DOHH2 (cell line): ENCODE measurements around the gene AFAP1.

Source experiments
- H3F3A ChIP-seq: fragments of 200-600 bp; sonication (generic), shearing (Covaris generic); 2 replicates; pipeline ENCODE4 v1.6.0; 2016; ENCODE audit warnings: antibody characterized with exemption, mild to moderate bottlenecking; ENCODE audit not compliant: control insufficient read depth, insufficient read depth
- H3K27ac ChIP-seq: fragments of 200-600 bp; sonication (generic); 2 replicates; pipeline ENCODE4 v1.5.1; 2014; ENCODE audit warnings: low read depth, mild to moderate bottlenecking, low read length, moderate library complexity
- H3K27me3 ChIP-seq: fragments of 200-600 bp; sonication (generic); 2 replicates; pipeline ENCODE4 v1.6.1; 2014; ENCODE audit warnings: mild to moderate bottlenecking, low read length, mixed read lengths; ENCODE audit not compliant: control insufficient read depth
- H3K36me3 ChIP-seq: fragments of 200-600 bp; sonication (generic); 2 replicates; pipeline ENCODE4 v1.6.1; 2014; ENCODE audit warnings: mild to moderate bottlenecking, low read length, moderate library complexity, mixed read lengths; ENCODE audit not compliant: control insufficient read depth
- H3K4me1 ChIP-seq: fragments of 200-600 bp; sonication (generic); 2 replicates; pipeline ENCODE4 v1.6.1; 2014; ENCODE audit warnings: mild to moderate bottlenecking, low read length, mixed read lengths; ENCODE audit not compliant: control insufficient read depth
- H3K4me2 ChIP-seq: fragments of 200-600 bp; sonication (generic); 2 replicates; pipeline ENCODE4 v1.6.0; 2014; ENCODE audit warnings: mild to moderate bottlenecking, low read length, moderate library complexity
- H3K4me3 ChIP-seq: fragments of 200-600 bp; sonication (generic); 2 replicates; pipeline ENCODE4 v1.5.1; 2014; ENCODE audit warnings: mild to moderate bottlenecking, low read length, mixed read lengths
- H3K79me2 ChIP-seq: fragments of 200-600 bp; sonication (generic); 2 replicates; pipeline ENCODE4 v1.6.1; 2014; ENCODE audit warnings: mild to moderate bottlenecking, low read length, mixed read lengths; ENCODE audit not compliant: control insufficient read depth
- H3K9me2 ChIP-seq: fragments of 200-600 bp; sonication (generic); replicated peaks from 2 replicates; pipeline ENCODE4 v1.6.1; 2014; ENCODE audit warnings: mild to moderate bottlenecking, low read length, mixed read lengths; ENCODE audit not compliant: control insufficient read depth
- H3K9me3 ChIP-seq: fragments of 200-600 bp; sonication (generic); 2 replicates; pipeline ENCODE4 v1.6.1; 2014; ENCODE audit warnings: antibody characterized with exemption, low read length, mixed read lengths; ENCODE audit not compliant: control insufficient read depth, insufficient read depth
- H4K20me1 ChIP-seq: fragments of 200-600 bp; sonication (generic); 2 replicates; pipeline ENCODE4 v1.6.0; 2014; ENCODE audit warnings: low read depth, mild to moderate bottlenecking, antibody characterized with exemption, low read length, moderate library complexity; ENCODE audit not compliant: control insufficient read depth, insufficient read depth
- CTCF ChIP-seq: fragments of 200-600 bp; sonication (generic); IDR thresholded peaks from one replicate; pipeline ENCODE4 v1.5.1; 2014; ENCODE audit warnings: antibody characterized with exemption, mild to moderate bottlenecking, low read depth, low read length; ENCODE audit not compliant: poor library complexity, severe bottlenecking
- EZH2phosphoT487 ChIP-seq: fragments of 200-600 bp; sonication (generic); IDR thresholded peaks from 2 replicates; pipeline ENCODE4 v1.6.1; 2017; ENCODE audit warnings: borderline replicate concordance, mild to moderate bottlenecking, antibody characterized with exemption, low read length, moderate library complexity, mixed read lengths

Gene AFAP1

GRCh38 chr4:7816771-7817170, 122.9 kb downstream of the AFAP1 start:
- no peak overlapping the region for H3K27ac ChIP-seq
- TF ChIP-seq EZH2phosphoT487, result no peak
- TF ChIP-seq CTCF, result no peak
- no peak overlapping the region for H3K4me3 ChIP-seq
- H3K79me2 ChIP-seq, result no peaks in the 10 kb centered on the region
- H3K4me2 ChIP-seq, result no peak overlapping the region
- H4K20me1 ChIP-seq, result no peaks in the 10 kb centered on the region
- H3F3A ChIP-seq, result no peaks in the 10 kb centered on the region
- H3K4me1 ChIP-seq, result no peaks in the 10 kb centered on the region
- peaks cover 12% of the 10 kb centered on the region for H3K27me3 ChIP-seq
- no peaks in the 10 kb centered on the region for H3K9me3 ChIP-seq
- no peaks in the 10 kb centered on the region for H3K36me3 ChIP-seq
- no peaks in the 10 kb centered on the region for H3K9me2 ChIP-seq

- Histone ChIP-seq H3K4me3 (no peak overlapping the region), H4K20me1 (no peaks in the 10 kb centered on the region)
Measured at GRCh38 chr4:7815981-7816380, 123.7 kb downstream of the AFAP1 start.

GRCh38 chr4:7815562-7815961, 124.1 kb downstream of the AFAP1 start:
- no peaks in the 10 kb centered on the region for H3F3A ChIP-seq
- no peaks in the 10 kb centered on the region for H3K36me3 ChIP-seq
- H3K4me1 ChIP-seq, result no peaks in the 10 kb centered on the region
- no peaks in the 10 kb centered on the region for H3K9me2 ChIP-seq
- no peak overlapping the region for H3K4me2 ChIP-seq
- TF ChIP-seq EZH2phosphoT487, result no peak
- TF ChIP-seq CTCF, result no peak
- no peaks in the 10 kb centered on the region for H4K20me1 ChIP-seq
- H3K27me3 ChIP-seq, result peaks cover 12% of the 10 kb centered on the region
- H3K79me2 ChIP-seq, result no peaks in the 10 kb centered on the region
- H3K4me3 ChIP-seq, result no peak overlapping the region
- H3K27ac ChIP-seq, result no peak overlapping the region
- no peaks in the 10 kb centered on the region for H3K9me3 ChIP-seq

More at GRCh38 chr4:7815981-7816380, 123.7 kb downstream of the AFAP1 start:
- no peaks in the 10 kb centered on the region for H3F3A ChIP-seq
- no peaks in the 10 kb centered on the region for H3K9me3 ChIP-seq
- no peaks in the 10 kb centered on the region for H3K79me2 ChIP-seq
- H3K9me2 ChIP-seq, result no peaks in the 10 kb centered on the region
- TF ChIP-seq EZH2phosphoT487 (no peak), CTCF (no peak)
- no peak overlapping the region for H3K27ac ChIP-seq
- H3K4me2 ChIP-seq, result no peak overlapping the region
- H3K4me1 ChIP-seq, result no peaks in the 10 kb centered on the region
- H3K36me3 ChIP-seq, result no peaks in the 10 kb centered on the region
- H3K27me3 ChIP-seq, result peaks cover 12% of the 10 kb centered on the region

- Histone ChIP-seq H4K20me1 (no peaks in the 10 kb centered on the region), H3K27ac (no peak overlapping the region), H3K4me1 (no peaks in the 10 kb centered on the region), H3K27me3 (peaks cover 11% of the 10 kb centered on the region), H3K79me2 (no peaks in the 10 kb centered on the region), H3F3A (no peaks in the 10 kb centered on the region), H3K4me3 (no peak overlapping the region), H3K4me2 (no peak overlapping the region), H3K9me2 (no peaks in the 10 kb centered on the region), H3K36me3 (no peaks in the 10 kb centered on the region), H3K9me3 (no peaks in the 10 kb centered on the region)
- no peak for TF ChIP-seq EZH2phosphoT487
- TF ChIP-seq CTCF, result no peak
Measured at GRCh38 chr4:7814451-7814850, 125.2 kb downstream of the AFAP1 start.
